IMR-90 (cell line): ENCODE data around the gene PXYLP1. TPM values are rescaled to one million over a fixed set of nuclear protein-coding genes. Genes with fewer than 3 reads are reported as not detected.

ENCODE experiments used
- ATAC-seq: fragments of 200-7000 bp; cut with Tn5 transposase; 2 replicates; pipeline ENCODE4 v1.9.1; 2020; ENCODE audit warnings: low read depth, mild to moderate bottlenecking, moderate library complexity
- BruUV-seq: library from RNA; stranded (reverse); fragments of 400-500 nt; replicated peaks from 2 replicates; lab custom pipeline; 2021; lab: Mats Ljungman, UMichigan
- CTCF ChIA-PET: fragments of 300-600 bp; formaldehyde crosslinking; extraction: SDS; loops from one replicate; lab custom pipeline; 2021; ENCODE audit warnings: antibody characterized with exemption; lab: Yijun Ruan, JAX
- POLR2A ChIA-PET: fragments of 300-600 bp; sonication (Branson Sonifier 250); formaldehyde crosslinking; loops from one replicate; lab custom pipeline; 2022; ENCODE audit warnings: antibody characterized with exemption; ENCODE audit not compliant: unreplicated experiment; lab: Charles Lee
- DNase-seq: peaks from one replicate; pipeline ENCODE4 v3.0.0; 2013
- H2AFZ ChIP-seq: replicated peaks from 2 replicates; pipeline ENCODE3; 2013; ENCODE audit warnings: low read length, mild to moderate bottlenecking; ENCODE audit not compliant: poor library complexity
- H2AK5ac ChIP-seq: 2 replicates; pipeline ENCODE4 v1.6.1; 2013; ENCODE audit warnings: low read depth, low read length, inconsistent platforms
- H2AK9ac ChIP-seq: replicated peaks from 2 replicates; pipeline ENCODE3; 2013; ENCODE audit warnings: mild to moderate bottlenecking, low read depth, low read length, moderate library complexity; ENCODE audit not compliant: poor library complexity
- H2BK120ac ChIP-seq: 2 replicates; pipeline ENCODE4 v1.6.1; 2013; ENCODE audit warnings: low read depth, low read length, inconsistent platforms
- H2BK15ac ChIP-seq: 3 replicates; pipeline ENCODE4 v1.6.1; 2013; ENCODE audit warnings: low read depth, low read length, inconsistent platforms
- H2BK20ac ChIP-seq: 2 replicates; pipeline ENCODE4 v1.6.1; 2013; ENCODE audit warnings: low read depth, mild to moderate bottlenecking, inconsistent platforms, low read length, moderate library complexity
- H2BK5ac ChIP-seq: 2 replicates; pipeline ENCODE4 v1.6.1; 2013; ENCODE audit warnings: mild to moderate bottlenecking, low read depth, low read length, inconsistent platforms; ENCODE audit not compliant: poor library complexity, severe bottlenecking
- H3K14ac ChIP-seq: replicated peaks from 2 replicates; pipeline ENCODE4 v1.6.1; 2013; ENCODE audit warnings: low read depth, low read length, inconsistent platforms
- H3K18ac ChIP-seq: 2 replicates; pipeline ENCODE4 v1.6.1; 2013; ENCODE audit warnings: low read depth, low read length, control low read depth
- H3K23ac ChIP-seq: 2 replicates; pipeline ENCODE4 v1.6.1; 2013; ENCODE audit warnings: low read depth, low read length, inconsistent platforms
- H3K27ac ChIP-seq: 2 replicates; pipeline ENCODE4 v1.5.1; 2013; ENCODE audit warnings: mild to moderate bottlenecking, control low read depth, low read length; ENCODE audit not compliant: insufficient read depth
- H3K27me3 ChIP-seq: 2 replicates; pipeline ENCODE4 v1.6.1; 2013; ENCODE audit warnings: low read length; ENCODE audit not compliant: control insufficient read depth, insufficient read depth
- H3K36me3 ChIP-seq: 2 replicates; pipeline ENCODE4 v1.6.1; 2013; ENCODE audit warnings: low read length, mixed read lengths; ENCODE audit not compliant: control insufficient read depth, insufficient read depth
- H3K4ac ChIP-seq: 2 replicates; pipeline ENCODE4 v1.6.1; 2013; ENCODE audit warnings: low read depth, low read length, inconsistent platforms
- H3K4me1 ChIP-seq: 2 replicates; pipeline ENCODE4 v1.6.1; 2013; ENCODE audit warnings: low read length, mixed read lengths; ENCODE audit not compliant: control insufficient read depth, insufficient read depth
- H3K4me2 ChIP-seq: 2 replicates; pipeline ENCODE4 v1.6.1; 2013; ENCODE audit warnings: low read depth, mild to moderate bottlenecking, control low read depth, low read length, moderate library complexity
- H3K4me3 ChIP-seq: 2 replicates; pipeline ENCODE4 v1.5.1; 2013; ENCODE audit warnings: low read depth, mild to moderate bottlenecking, control low read depth, low read length, moderate library complexity; ENCODE audit not compliant: insufficient read depth
- H3K56ac ChIP-seq: 2 replicates; pipeline ENCODE4 v1.6.1; 2013; ENCODE audit warnings: low read length, inconsistent platforms; ENCODE audit not compliant: insufficient read depth; ENCODE audit errors: extremely low read depth
- H3K79me1 ChIP-seq, 2 experiments: 2 replicates each; pipeline ENCODE4 v1.6.1; 2013; ENCODE audit warnings: low read length in 2 of 2, inconsistent platforms in 1 of 2, low read depth in 1 of 2
- H3K9ac ChIP-seq: 2 replicates; pipeline ENCODE4 v1.6.1; 2013; ENCODE audit warnings: low read depth, low read length, control low read depth
- H3K9me1 ChIP-seq: 2 replicates; pipeline ENCODE4 v1.6.1; 2013; ENCODE audit warnings: low read length, inconsistent platforms; ENCODE audit not compliant: insufficient read depth
- H3K9me3 ChIP-seq: 2 replicates; pipeline ENCODE4 v1.6.1; 2013; ENCODE audit warnings: low read length; ENCODE audit not compliant: control insufficient read depth, insufficient read depth
- H4K20me1 ChIP-seq: 2 replicates; pipeline ENCODE4 v1.6.1; 2013; ENCODE audit warnings: low read length, inconsistent platforms; ENCODE audit not compliant: insufficient read depth
- H4K5ac ChIP-seq: 2 replicates; pipeline ENCODE4 v1.6.1; 2013; ENCODE audit warnings: mild to moderate bottlenecking, low read depth, low read length, control low read depth
- H4K8ac ChIP-seq, 2 experiments: 2 replicates each; pipeline ENCODE4 v1.6.1; 2013; ENCODE audit warnings: low read depth in 2 of 2, low read length in 2 of 2, control low read depth in 1 of 2, inconsistent platforms in 1 of 2
- H4K91ac ChIP-seq: 2 replicates; pipeline ENCODE4 v1.6.1; 2013; ENCODE audit warnings: low read depth, low read length, inconsistent platforms; ENCODE audit not compliant: insufficient read depth
- NFE2L2 ChIP-seq: fragments of 150-350 bp; IDR thresholded peaks from 2 replicates; pipeline ENCODE4 v1.6.1; 2016; ENCODE audit warnings: low read depth, mild to moderate bottlenecking, low read length
- WGBS, 2 experiments: methylation state at CpG; one replicate each; pipeline versions ENCODE4 v1.1.5 to v1.1.7; 2013; ENCODE audit warnings: missing lambda C conversion rate in 2 of 2; ENCODE audit not compliant: insufficient read length in 1 of 2; ENCODE audit errors: extremely low coverage in 2 of 2; 5-methylcytosine and 5-hydroxymethylcytosine counted together
- dilution Hi-C: fragments of 300-500 bp; cut with HindIII; formaldehyde crosslinking; loops from one replicate; pipeline ENCODE4 v1.14.3; 2018; ENCODE audit warnings: low sequenced_read_pairs; ENCODE audit not compliant: unreplicated experiment
- in situ Hi-C: fragments of 300-500 bp; cut with MboI; formaldehyde crosslinking; loops from 3 replicates; pipeline ENCODE4 v1.14.3; 2019; ENCODE audit warnings: low sequenced_read_pairs, inconsistent platforms, mixed read lengths
- intact Hi-C: fragments of 100-400 bp; cut with micrococcal nuclease; formaldehyde crosslinking; loops from 2 replicates; pipeline ENCODE4 v1.10.0; 2022
- polyA plus RNA-seq, 3 experiments: library from polyadenylated mRNA; depleted of rRNA; stranded (reverse); fragments of >200 nt; gene quantifications; 2 replicates each; pipeline ENCODE4 v1.2.3, GENCODE V29; 2012; ENCODE audit warnings: low replicate concordance in 1 of 3
- total RNA-seq: library from RNA; depleted of rRNA; stranded (reverse); fragments of >200 nt; gene quantifications from 2 replicates; pipeline ENCODE4 v1.2.3, GENCODE V29; 2012

Gene PXYLP1
- total and polyA plus RNA-seq, 2 of the 4 experiments (the other 2 are of a cell fraction) = 11.7 to 15.6 TPM

- H4K91ac ChIP-seq = peak overlapping the region; percentile 88
- no peak for ATAC-seq
- H2AFZ ChIP-seq = no peak overlapping the region
- peak overlapping the region; percentile 48; the same call in 1 of the 2 replicates for H3K23ac ChIP-seq
- peaks cover 28% of the 10 kb centered on the region for H3K4me1 ChIP-seq
- no peaks in the 10 kb centered on the region for H4K20me1 ChIP-seq
- H3K4me3 ChIP-seq = no peak overlapping the region
- peak overlapping the region; percentile 85 for H3K14ac ChIP-seq
- no peak for DNase-seq
- H3K79me1 ChIP-seq = peaks cover 0 to 29% of the 10 kb centered on the region in 2 experiments; a peak in 3 of 4 replicates
- peak overlapping the region; percentile 78; the same call in 1 of the 2 replicates for H4K5ac ChIP-seq
- BruUV-seq = no TSS peak
- peak overlapping the region; percentile 61 for H3K27ac ChIP-seq
- ChIA-PET CTCF (no interaction called here), POLR2A (interaction anchor here (1.3 kb wide), 1 partner anchor 36 kb away, joined by 4 read pairs; no protein-coding TSS in a partner anchor)
- no peak for TF ChIP-seq NFE2L2
- peak overlapping the region; percentile 93 for H2BK120ac ChIP-seq
- H3K56ac ChIP-seq = peak overlapping the region; percentile 92; the same call in 1 of the 2 replicates
- peak overlapping the region; percentile 96 for H2AK5ac ChIP-seq
- no peaks in the 10 kb centered on the region for H3K36me3 ChIP-seq
- WGBS, 2 experiments = no CpG with 5 or more reads among the region's 3 CpGs
- H3K4ac ChIP-seq = peak overlapping the region; percentile 99
- peak overlapping the region; percentile 77 to 86 for H4K8ac ChIP-seq
- dilution Hi-C loops = no loop called here
- H2BK20ac ChIP-seq = peak overlapping the region; percentile 83
- peak overlapping the region; percentile 96; the same call in 2 of the 3 replicates for H2BK15ac ChIP-seq
- H3K9ac ChIP-seq = no peak overlapping the region
- H2AK9ac ChIP-seq = peak overlapping the region; percentile 46
- H3K9me1 ChIP-seq = peaks cover 34% of the 10 kb centered on the region
- intact Hi-C loops = no loop called here
- peak overlapping the region; percentile 62; the same call in 1 of the 2 replicates for H3K18ac ChIP-seq
- no peaks in the 10 kb centered on the region for H3K9me3 ChIP-seq
- H2BK5ac ChIP-seq = peak overlapping the region; percentile 99
- H3K4me2 ChIP-seq = no peak overlapping the region
- in situ Hi-C loops = loop anchor here (25.0 kb wide), 1 partner anchor 557 kb away; the partner anchor contains the start of gene ATP1B3
- H3K27me3 ChIP-seq = no peaks in the 10 kb centered on the region
These were observed 98.6 kb downstream of the PXYLP1 start for GRCh38 chr3:141330235-141330634.
